CD14-positive monocyte (primary cell): ENCODE results near the gene TNFRSF19. TPM values are rescaled to one million over a fixed set of nuclear protein-coding genes. Genes with fewer than 3 reads are reported as not detected.
A peak's percentile ranks its signal among the peaks of the same experiment; 100 is the strongest.

Experiments
- DNase-seq, 3 donors: peaks; one replicate each; pipeline ENCODE4 v3.0.0-alpha.2; 2011 to 2022
- H2AFZ ChIP-seq: 2 replicates; pipeline ENCODE4 v1.6.0; 2012; ENCODE audit warnings: mild to moderate bottlenecking, low read depth, low read length, inconsistent platforms; ENCODE audit not compliant: insufficient read depth, poor library complexity, severe bottlenecking
- H3K27ac ChIP-seq, 2 donors: 1 replicate in 1 of 2; 2 replicates in 1 of 2; pipeline ENCODE4 v1.5.1; 2012 to 2013; ENCODE audit warnings: low read length in 2 of 2, control low read depth in 1 of 2, inconsistent platforms in 1 of 2, low read depth in 1 of 2, mild to moderate bottlenecking in 1 of 2
- H3K27me3 ChIP-seq, 2 donors: one replicate each; pipeline versions ENCODE4 v1.6.0 to v1.6.1; 2011 to 2013; ENCODE audit warnings: low read length in 2 of 2; ENCODE audit not compliant: control insufficient read depth in 2 of 2, insufficient read depth in 2 of 2
- H3K36me3 ChIP-seq, 2 donors: replicated peaks in 1 of 2; 1 replicate in 1 of 2; 2 replicates in 1 of 2; pipeline versions ENCODE4 v1.5.1 to v1.6.1; 2012 to 2013; ENCODE audit warnings: low read length in 2 of 2, control low read depth in 1 of 2, inconsistent platforms in 1 of 2, mild to moderate bottlenecking in 1 of 2; ENCODE audit not compliant: insufficient read depth in 2 of 2, control insufficient read depth in 1 of 2
- H3K4me1 ChIP-seq, 2 donors: 1 replicate in 1 of 2; 2 replicates in 1 of 2; pipeline versions ENCODE4 v1.5.1 to v1.6.1; 2012 to 2013; ENCODE audit warnings: low read length in 2 of 2, control low read depth in 1 of 2, inconsistent platforms in 1 of 2, mild to moderate bottlenecking in 1 of 2, moderate library complexity in 1 of 2; ENCODE audit not compliant: insufficient read depth in 2 of 2, control insufficient read depth in 1 of 2
- H3K4me2 ChIP-seq: replicated peaks from 2 replicates; pipeline ENCODE3; 2012; ENCODE audit warnings: low read length, moderate library complexity, mild to moderate bottlenecking; ENCODE audit not compliant: poor library complexity, severe bottlenecking; ENCODE audit errors: extremely low read depth
- H3K4me3 ChIP-seq, 3 experiments: fragments of 200-600 bp in 1 of 3; sonication (generic) in 1 of 3; replicated peaks in 1 of 3; 1 replicate in 2 of 3; 2 replicates in 1 of 3; pipeline ENCODE4 v1.5.1; 2011 to 2013; ENCODE audit warnings: low read length in 3 of 3, mild to moderate bottlenecking in 3 of 3, control low read depth in 2 of 3, low read depth in 2 of 3, inconsistent platforms in 1 of 3, moderate library complexity in 1 of 3
- H3K79me2 ChIP-seq: 2 replicates; pipeline ENCODE4 v1.6.0; 2012; ENCODE audit warnings: mild to moderate bottlenecking, control low read depth, inconsistent platforms, low read length, moderate library complexity; ENCODE audit not compliant: insufficient read depth
- H3K9ac ChIP-seq: 2 replicates; pipeline ENCODE4 v1.6.0; 2017; ENCODE audit warnings: low read length, mild to moderate bottlenecking; ENCODE audit not compliant: insufficient read depth, poor library complexity, severe bottlenecking
- H3K9me3 ChIP-seq, 2 donors: replicated peaks in 1 of 2; 1 replicate in 1 of 2; 2 replicates in 1 of 2; pipeline versions ENCODE4 v1.5.1 to v1.6.1; 2012 to 2013; ENCODE audit warnings: low read length in 2 of 2, control low read depth in 1 of 2; ENCODE audit not compliant: control insufficient read depth in 1 of 2, insufficient read depth in 1 of 2
- H4K20me1 ChIP-seq: 2 replicates; pipeline ENCODE4 v1.6.0; 2012; ENCODE audit warnings: mild to moderate bottlenecking, low read length, control low read depth, moderate library complexity; ENCODE audit not compliant: insufficient read depth
- H3K27ac Mint-ChIP-seq, 7 donors: one replicate each; pipeline ENCODE4 v1.8.0; 2020; ENCODE audit warnings: mild to moderate bottlenecking in 7 of 7, mixed read lengths in 7 of 7, moderate library complexity in 6 of 7, inconsistent platforms in 2 of 7
- H3K27me3 Mint-ChIP-seq, 3 donors: one replicate each; pipeline ENCODE4 v1.8.0; 2021 to 2022; ENCODE audit warnings: low read depth in 3 of 3, mild to moderate bottlenecking in 3 of 3, mixed read lengths in 3 of 3, moderate library complexity in 3 of 3, inconsistent platforms in 1 of 3
- H3K36me3 Mint-ChIP-seq, 2 donors: one replicate each; pipeline ENCODE4 v1.8.0; 2020; ENCODE audit warnings: mixed read lengths in 2 of 2, inconsistent platforms in 1 of 2, mild to moderate bottlenecking in 1 of 2
- H3K4me1 Mint-ChIP-seq: one replicate; pipeline ENCODE4 v1.8.0; 2020; ENCODE audit warnings: mild to moderate bottlenecking, mixed read lengths
- H3K4me3 Mint-ChIP-seq, 2 donors: one replicate each; pipeline ENCODE4 v1.8.0; 2020; ENCODE audit warnings: mild to moderate bottlenecking in 2 of 2, mixed read lengths in 2 of 2, moderate library complexity in 1 of 2
- H3K9me3 Mint-ChIP-seq, 7 donors: one replicate each; pipeline ENCODE4 v1.8.0; 2020 to 2022; ENCODE audit warnings: mixed read lengths in 7 of 7, mild to moderate bottlenecking in 6 of 7, moderate library complexity in 6 of 7, inconsistent platforms in 2 of 7
- CTCF ChIP-seq: fragments of 200-600 bp; IDR thresholded peaks from one replicate; pipeline ENCODE4 v1.8.0; 2022; ENCODE audit warnings: antibody characterized with exemption, mild to moderate bottlenecking
- WGBS: methylation state at CpG from one replicate; pipeline ENCODE4 v1.1.5; 2013; ENCODE audit warnings: missing lambda C conversion rate; ENCODE audit not compliant: insufficient coverage; 5-methylcytosine and 5-hydroxymethylcytosine counted together
- intact Hi-C, 2 donors: fragments of 100-400 bp; cut with micrococcal nuclease; formaldehyde crosslinking; loops; one replicate each; pipeline versions ENCODE4 v1.15.0 to v1.15.1; 2023
- polyA plus RNA-seq, 3 donors: library from polyadenylated mRNA; depleted of rRNA in 1 of 3; unstranded in 2 of 3; stranded (reverse) in 1 of 3; fragments of 300-500 nt in 2 of 3; fragments of >200 nt in 1 of 3; fragmentation: Illumina TruSeq in 2 of 3; gene quantifications; 1 replicate in 2 of 3; 2 replicates in 1 of 3; pipeline ENCODE4 v1.2.3, GENCODE V29; 2012 to 2021

The TNFRSF19 gene
- polyA plus RNA-seq, 3 donors, result 0.11 TPM; not detected in 2

GRCh38 chr13:23572836-23573235 lies 2.6 kb downstream of the TNFRSF19 start:
- H3K79me2 ChIP-seq, result no peaks in the 10 kb centered on the region
- no peak overlapping the region for H3K4me2 ChIP-seq
- H3K36me3 ChIP-seq, result no peaks in the 10 kb centered on the region
- no peaks in the 10 kb centered on the region for H4K20me1 ChIP-seq
- TF ChIP-seq CTCF, result no peak
- peaks cover 29 to 48% of the 10 kb centered on the region in 2 donors for H3K27me3 ChIP-seq
- 100% methylated on average over 1 of the region's 1 CpG for WGBS
- H3K4me3 Mint-ChIP-seq, result peak overlapping the region in 1 of 2 donors; percentile 39
- H3K27ac ChIP-seq, result no peak overlapping the region
- no peak overlapping the region for H2AFZ ChIP-seq
- no peak overlapping the region for H3K4me3 ChIP-seq
- no peak overlapping the region for H3K9ac ChIP-seq
- H3K4me1 Mint-ChIP-seq, result no peaks in the 10 kb centered on the region
- DNase-seq, result no peak
- H3K9me3 Mint-ChIP-seq, result peaks cover 0 to 3% (median 0%) of the 10 kb centered on the region in 7 donors
- peaks cover 15 to 36% (median 26%) of the 10 kb centered on the region in 3 donors for H3K27me3 Mint-ChIP-seq
- H3K27ac Mint-ChIP-seq, result no peak overlapping the region
- intact Hi-C loops, result loop anchor here in 1 of 2 donors (10.0 kb wide), 1 partner anchor 312 kb away; the partner anchor contains the start of gene MIPEP
- no peaks in the 10 kb centered on the region for H3K9me3 ChIP-seq
- H3K4me1 ChIP-seq, result no peaks in the 10 kb centered on the region
- H3K36me3 Mint-ChIP-seq, result no peaks in the 10 kb centered on the region

GRCh38 chr13:23574421-23575145 lies 4.4 kb downstream of the TNFRSF19 start:
- peaks cover 17 to 39% (median 31%) of the 10 kb centered on the region in 3 donors for H3K27me3 Mint-ChIP-seq

More at GRCh38 chr13:23574421-23575145, 4.4 kb downstream of the TNFRSF19 start:
- Mint-ChIP-seq H3K9me3 (peaks cover 0 to 3% (median 0%) of the 10 kb centered on the region in 7 donors), H3K27ac (no peak overlapping the region), H3K36me3 (no peaks in the 10 kb centered on the region), H3K4me3 (no peak overlapping the region), H3K4me1 (peaks cover 5% of the 10 kb centered on the region)
- WGBS, result 100% methylated on average over 1 of the region's 3 CpGs
- H3K79me2 ChIP-seq, result no peaks in the 10 kb centered on the region
- no peak overlapping the region for H2AFZ ChIP-seq
- DNase-seq, result no peak
- no peak overlapping the region for H3K4me2 ChIP-seq
- no peak overlapping the region for H3K27ac ChIP-seq
- H3K36me3 ChIP-seq, result no peaks in the 10 kb centered on the region
- intact Hi-C loops, result loop anchor here in 1 of 2 donors (5.0 to 10.0 kb wide), 2 partner anchors 197 to 310 kb away; partner anchors contain the start of gene MIPEP
- no peaks in the 10 kb centered on the region for H3K9me3 ChIP-seq
- H3K4me1 ChIP-seq, result peaks cover 9 to 12% of the 10 kb centered on the region in 2 donors
- H3K4me3 ChIP-seq, result no peak overlapping the region
- no peak overlapping the region for H3K9ac ChIP-seq
- peaks cover 24 to 46% of the 10 kb centered on the region in 2 donors for H3K27me3 ChIP-seq
- H4K20me1 ChIP-seq, result no peaks in the 10 kb centered on the region
- no peak for TF ChIP-seq CTCF
